Tibial nerve (tissue), 4 donors: ENCODE results near the gene RNF121. TPM values are rescaled to one million over a fixed set of nuclear protein-coding genes. Genes with fewer than 3 reads are reported as not detected.
A peak's percentile ranks its signal among the peaks of the same experiment; 100 is the strongest.

Experiments
- DNase-seq, 2 donors: peaks; one replicate each; pipeline ENCODE4 v3.0.0-alpha.2; 2019; ENCODE audit warnings: low spot score in 2 of 2
- H3K27ac ChIP-seq, 4 donors: fragments of 200-600 bp; sonication (generic) in 3 of 4; one replicate each; pipeline ENCODE4 v1.5.1; 2017 to 2019; ENCODE audit warnings: mild to moderate bottlenecking in 1 of 4
- H3K27me3 ChIP-seq, 2 donors: fragments of 200-600 bp; sonication (generic) in 1 of 2; one replicate each; pipeline versions ENCODE4 v1.5.1 to v1.6.0; 2017 to 2019
- H3K36me3 ChIP-seq, 3 donors: fragments of 200-600 bp; sonication (generic); one replicate each; pipeline ENCODE4 v1.5.1; 2018 to 2019
- H3K4me1 ChIP-seq, 4 donors: fragments of 200-600 bp; sonication (generic) in 3 of 4; one replicate each; pipeline ENCODE4 v1.5.1; 2017 to 2019
- H3K4me3 ChIP-seq, 4 donors: fragments of 200-600 bp; sonication (generic) in 3 of 4; one replicate each; pipeline ENCODE4 v1.5.1; 2017 to 2019; ENCODE audit warnings: mild to moderate bottlenecking in 1 of 4, moderate library complexity in 1 of 4
- H3K9me3 ChIP-seq, 4 donors: fragments of 200-600 bp; sonication (generic) in 3 of 4; one replicate each; pipeline ENCODE4 v1.5.1; 2017 to 2019
- EP300 ChIP-seq, 2 donors: sonication (generic); formaldehyde crosslinking; IDR thresholded peaks; one replicate each; pipeline ENCODE4 v1.6.1; 2017; ENCODE audit warnings: antibody characterized with exemption in 2 of 2, mild to moderate bottlenecking in 1 of 2
- POLR2A ChIP-seq, 2 donors: fragments of 450-650 bp; IDR thresholded peaks; one replicate each; pipeline ENCODE4 v1.6.1; 2017; ENCODE audit warnings: antibody characterized with exemption in 2 of 2, mild to moderate bottlenecking in 2 of 2, moderate library complexity in 2 of 2
- whole genome bisulfite sequencing, 2 donors: methylation state at CpG; one replicate each; pipeline ENCODE4 v1.1.5; 2018; 5-methylcytosine and 5-hydroxymethylcytosine counted together
- total RNA-seq, 4 donors: library from RNA; depleted of rRNA; stranded (reverse); fragments of >200 nt; gene quantifications; one replicate each; pipeline ENCODE4 v1.1.0, GENCODE V29; 2016
- TF ChIP-seq, protein P1 (sequence below), 5 experiments: fragments of 200-600 bp in 3 of 5; fragments of 450-650 bp in 2 of 5; sonication (generic) in 3 of 5; IDR thresholded peaks; one replicate each; pipeline ENCODE4 v1.5.1; 2016 to 2019; ENCODE audit warnings: antibody characterized with exemption in 5 of 5, mild to moderate bottlenecking in 3 of 5, moderate library complexity in 2 of 5

RNF121 gene
- total RNA-seq, 4 donors from 2014 or later = 17.2 to 29.4 (median 21.4) TPM

DNA sequence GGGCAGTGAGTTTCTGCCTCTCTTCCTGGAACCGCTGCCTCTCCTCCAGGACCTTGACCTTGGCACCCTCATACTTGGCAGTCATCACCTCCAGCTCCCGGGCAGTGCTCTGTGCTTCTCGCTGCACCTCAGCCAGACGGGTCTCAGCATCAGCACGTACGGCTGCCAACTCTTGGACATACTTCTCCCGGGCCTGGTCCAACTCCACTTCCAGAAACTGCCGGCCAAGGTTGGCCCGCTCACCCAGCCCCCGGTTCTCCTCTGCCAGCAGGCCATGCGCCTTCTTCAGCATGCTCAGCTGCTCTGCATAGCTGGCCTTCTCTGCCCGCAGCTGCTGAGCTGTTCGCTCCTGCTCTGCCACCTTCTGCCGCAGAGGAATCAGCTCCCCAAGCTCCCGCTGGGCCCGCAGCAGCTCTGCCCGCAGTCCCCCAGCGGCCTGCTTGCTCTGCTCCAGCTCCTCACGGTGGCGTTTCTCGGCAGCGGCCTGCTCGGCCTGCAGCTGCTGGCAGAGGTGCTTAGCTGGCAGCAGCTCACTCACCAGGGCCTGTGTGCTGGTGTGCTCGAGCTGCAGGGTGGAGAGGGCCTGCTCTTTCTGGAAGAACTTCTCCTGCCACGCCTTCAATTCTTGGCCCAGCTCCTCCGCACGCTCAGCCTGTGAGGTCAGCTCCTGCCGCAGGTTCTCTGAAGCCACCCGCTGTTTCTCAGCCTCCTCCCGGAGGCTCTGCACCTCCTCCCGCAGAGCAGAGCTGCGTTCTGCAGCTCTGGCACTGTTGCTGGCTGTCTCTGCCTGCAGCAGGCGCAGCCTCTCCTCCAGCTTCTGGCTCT lies 84.3 kb downstream of the RNF121 start:
- 69 to 75% methylated on average over 32 to 33 of the region's 33 CpGs for whole genome bisulfite sequencing, 2 donors
- TF ChIP-seq EP300 (IDR thresholded peaks at IDR 0.05) = peak in 1 of 2 donors; percentile 27
- TF ChIP-seq, protein P1, sequence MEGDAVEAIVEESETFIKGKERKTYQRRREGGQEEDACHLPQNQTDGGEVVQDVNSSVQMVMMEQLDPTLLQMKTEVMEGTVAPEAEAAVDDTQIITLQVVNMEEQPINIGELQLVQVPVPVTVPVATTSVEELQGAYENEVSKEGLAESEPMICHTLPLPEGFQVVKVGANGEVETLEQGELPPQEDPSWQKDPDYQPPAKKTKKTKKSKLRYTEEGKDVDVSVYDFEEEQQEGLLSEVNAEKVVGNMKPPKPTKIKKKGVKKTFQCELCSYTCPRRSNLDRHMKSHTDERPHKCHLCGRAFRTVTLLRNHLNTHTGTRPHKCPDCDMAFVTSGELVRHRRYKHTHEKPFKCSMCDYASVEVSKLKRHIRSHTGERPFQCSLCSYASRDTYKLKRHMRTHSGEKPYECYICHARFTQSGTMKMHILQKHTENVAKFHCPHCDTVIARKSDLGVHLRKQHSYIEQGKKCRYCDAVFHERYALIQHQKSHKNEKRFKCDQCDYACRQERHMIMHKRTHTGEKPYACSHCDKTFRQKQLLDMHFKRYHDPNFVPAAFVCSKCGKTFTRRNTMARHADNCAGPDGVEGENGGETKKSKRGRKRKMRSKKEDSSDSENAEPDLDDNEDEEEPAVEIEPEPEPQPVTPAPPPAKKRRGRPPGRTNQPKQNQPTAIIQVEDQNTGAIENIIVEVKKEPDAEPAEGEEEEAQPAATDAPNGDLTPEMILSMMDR (IDR thresholded peaks at IDR 0.05) = no peak
- peak; percentile 52 to 60 for DNase-seq
- Histone ChIP-seq H3K27me3 (no peaks in the 10 kb centered on the region), H3K4me3 (no peak overlapping the region), H3K36me3 (peaks cover 33 to 100% (median 71%) of the 10 kb centered on the region in 3 donors), H3K4me1 (peaks cover 0 to 48% (median 4%) of the 10 kb centered on the region in 4 donors), H3K9me3 (no peaks in the 10 kb centered on the region), H3K27ac (peak overlapping the region in 1 of 4 donors; percentile 22)

DNA sequence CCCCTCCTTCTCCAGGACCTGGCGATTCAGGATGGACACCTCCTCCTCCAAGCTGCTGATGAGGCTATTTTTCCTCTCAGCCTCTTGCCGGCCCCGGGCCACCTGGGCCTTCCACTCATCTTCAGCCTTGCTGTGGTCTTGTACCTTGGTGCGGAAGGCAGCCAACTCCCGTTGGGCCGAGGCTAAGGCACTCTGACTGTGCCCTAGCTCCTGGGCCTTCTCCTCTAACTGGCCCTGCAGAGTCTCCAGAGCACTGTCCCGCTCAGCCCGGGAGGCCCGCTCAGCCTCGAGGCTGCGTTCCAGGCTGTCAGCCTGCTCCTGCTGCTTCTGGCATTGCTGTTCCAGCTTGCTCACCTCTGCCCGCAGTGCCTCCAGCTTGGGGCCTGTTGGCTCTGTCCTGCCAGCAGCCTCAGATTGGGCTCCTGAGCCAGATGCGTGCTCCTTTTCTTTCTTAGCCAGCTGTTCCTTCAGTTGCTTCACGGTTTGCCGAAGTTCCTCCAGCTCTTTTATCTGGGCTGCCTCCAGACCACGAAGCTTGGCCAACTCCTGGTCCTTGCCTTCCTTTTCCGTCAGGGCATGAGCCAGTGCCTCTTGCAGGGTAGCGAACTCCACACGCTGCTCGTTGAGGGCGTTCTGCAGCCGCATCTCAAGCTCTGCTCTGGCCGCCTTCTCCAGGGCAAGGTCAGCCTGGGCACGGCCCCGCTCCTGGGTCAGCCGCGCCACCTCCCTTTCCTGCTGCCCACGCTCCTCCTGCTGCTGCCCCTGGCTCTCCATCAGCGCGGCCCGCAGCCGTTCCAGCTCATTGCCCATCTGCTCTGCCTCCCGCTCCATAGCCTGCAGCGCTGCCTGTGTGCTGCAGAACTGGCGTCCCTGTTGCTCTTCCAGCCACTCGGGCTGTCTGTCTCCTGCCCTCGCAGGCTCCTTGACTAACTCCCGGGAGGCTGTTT lies 85.2 kb downstream of the RNF121 start:
- H3K9me3 ChIP-seq = no peaks in the 10 kb centered on the region
- TF ChIP-seq POLR2A (IDR thresholded peaks at IDR 0.05) (no peak), EP300 (IDR thresholded peaks at IDR 0.05) (no peak)
- TF ChIP-seq, protein P1 (IDR thresholded peaks at IDR 0.05) = no peak
- peaks cover 34 to 100% (median 79%) of the 10 kb centered on the region in 3 donors for H3K36me3 ChIP-seq
- H3K27me3 ChIP-seq = no peaks in the 10 kb centered on the region
- peak overlapping the region in 1 of 4 donors; percentile 22 for H3K27ac ChIP-seq
- WGBS, 2 donors = 78 to 83% methylated on average over 38 of the region's 38 CpGs
- no peak overlapping the region for H3K4me3 ChIP-seq
- peaks cover 0 to 48% (median 4%) of the 10 kb centered on the region in 4 donors for H3K4me1 ChIP-seq
- no peak for DNase-seq

DNA sequence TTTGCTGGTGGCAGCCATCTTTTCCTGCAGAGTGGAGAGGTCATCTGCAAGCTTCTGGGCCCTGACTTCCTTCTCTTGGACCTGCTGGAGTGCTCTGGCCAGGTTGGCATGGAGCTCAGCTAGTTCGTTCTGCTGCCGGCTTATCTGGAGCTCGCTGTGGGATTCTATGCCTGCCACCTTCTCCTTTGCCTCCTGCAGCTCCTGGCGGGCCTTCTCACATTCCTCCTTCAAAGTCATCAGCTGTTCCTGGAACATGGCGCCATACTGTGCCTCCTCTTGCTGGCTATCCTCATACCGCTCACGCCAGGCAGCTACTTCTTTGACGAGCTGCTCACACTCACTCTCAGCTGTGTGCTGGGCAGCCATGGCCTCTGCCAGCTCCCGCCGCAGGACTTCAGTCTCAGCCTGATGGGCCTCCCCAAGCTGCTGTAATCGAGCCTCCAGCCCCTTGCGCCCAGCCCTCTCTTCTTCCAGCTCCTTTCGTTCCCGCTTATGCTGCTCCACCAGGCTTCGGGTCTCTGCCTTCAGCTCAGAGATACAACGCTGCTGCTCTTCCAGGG lies 86.0 kb downstream of the RNF121 start:
- no peak for DNase-seq
- 92 to 93% methylated on average over 16 of the region's 16 CpGs for WGBS, 2 donors
- peaks cover 0 to 48% (median 4%) of the 10 kb centered on the region in 4 donors for H3K4me1 ChIP-seq
- TF ChIP-seq EP300 (IDR thresholded peaks at IDR 0.05) = no peak
- no peak for TF ChIP-seq POLR2A (IDR thresholded peaks at IDR 0.05)
- TF ChIP-seq, protein P1 (IDR thresholded peaks at IDR 0.05) = no peak
- no peak overlapping the region for H3K4me3 ChIP-seq
- H3K27ac ChIP-seq = no peak overlapping the region
- no peaks in the 10 kb centered on the region for H3K9me3 ChIP-seq
- peaks cover 35 to 100% (median 80%) of the 10 kb centered on the region in 3 donors for H3K36me3 ChIP-seq
- H3K27me3 ChIP-seq = no peaks in the 10 kb centered on the region

DNA sequence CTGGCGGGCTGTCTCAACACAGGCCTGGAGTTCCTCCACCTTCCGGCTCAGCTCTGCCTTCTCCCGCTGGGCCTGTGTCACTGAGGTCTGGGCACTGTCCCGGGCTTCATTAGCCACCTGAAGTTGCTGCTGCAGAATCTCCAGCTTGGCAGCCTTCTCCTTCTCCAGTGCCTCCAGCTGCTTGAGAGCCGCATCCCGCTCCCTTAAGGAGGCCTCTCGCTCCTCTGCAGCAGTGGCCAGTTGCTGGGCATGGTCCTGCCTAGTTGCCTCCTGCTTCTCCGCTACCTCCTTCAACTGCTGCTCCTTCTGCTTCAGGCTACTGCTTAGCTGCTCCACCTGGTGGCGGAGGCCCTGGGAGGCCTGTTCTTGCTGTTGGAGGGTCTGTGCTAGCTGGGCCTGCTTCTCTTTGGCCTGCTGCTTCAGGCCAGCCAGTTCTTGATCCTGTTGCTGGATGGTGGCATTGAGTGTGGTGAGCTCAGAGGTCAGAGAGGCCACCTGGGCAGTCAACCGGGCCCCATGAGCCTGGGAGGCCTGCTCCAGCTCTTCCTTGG lies 86.7 kb downstream of the RNF121 start:
- no peaks in the 10 kb centered on the region for H3K9me3 ChIP-seq
- no peak overlapping the region for H3K4me3 ChIP-seq
- peaks cover 32 to 100% (median 80%) of the 10 kb centered on the region in 3 donors for H3K36me3 ChIP-seq
- WGBS, 2 donors = 79 to 88% methylated on average over 10 of the region's 10 CpGs
- H3K27me3 ChIP-seq = no peaks in the 10 kb centered on the region
- DNase-seq = no peak
- H3K4me1 ChIP-seq = peaks cover 0 to 48% (median 4%) of the 10 kb centered on the region in 4 donors
- no peak overlapping the region for H3K27ac ChIP-seq
- TF ChIP-seq POLR2A (IDR thresholded peaks at IDR 0.05) (no peak), EP300 (IDR thresholded peaks at IDR 0.05) (no peak)
- TF ChIP-seq, protein P1 (IDR thresholded peaks at IDR 0.05) = no peak
